GM19238 (cell line): ENCODE data around the gene ITGA8.
"Not testable (repeated sequence)": the region's sequence is repeated elsewhere in the genome, so short reads cannot be mapped to it uniquely, and the experiment has no call there.

Source experiments
- DNase-seq: peaks from one replicate; pipeline ENCODE4 v3.0.0; 2011; ENCODE audit warnings: low spot score; ENCODE audit not compliant: insufficient read length

ITGA8 gene

DNA sequence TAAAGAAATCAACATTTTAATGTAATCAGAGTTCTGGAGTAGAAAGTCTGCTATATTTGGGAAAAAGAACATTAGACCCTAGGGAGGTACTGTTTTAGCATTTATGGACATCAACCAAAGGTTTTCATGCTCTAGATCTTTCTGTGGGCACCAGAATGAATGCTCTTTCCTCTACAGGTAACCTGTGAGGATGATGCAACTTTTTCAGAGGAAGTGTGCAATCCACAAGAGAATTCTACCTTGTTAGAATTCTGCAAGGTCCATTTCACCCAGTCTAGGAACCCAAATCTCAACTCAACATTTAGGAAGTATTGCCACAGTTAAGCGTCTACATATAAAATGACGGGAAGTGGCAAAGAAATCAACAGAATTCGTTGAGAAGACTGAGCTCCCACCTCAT is 208.8 kb downstream of the ITGA8 start:
- DNase-seq: no peak

GRCh38 chr10:15505329-15505728 is 214.4 kb downstream of the ITGA8 start:
- DNase-seq: no peak

DNA sequence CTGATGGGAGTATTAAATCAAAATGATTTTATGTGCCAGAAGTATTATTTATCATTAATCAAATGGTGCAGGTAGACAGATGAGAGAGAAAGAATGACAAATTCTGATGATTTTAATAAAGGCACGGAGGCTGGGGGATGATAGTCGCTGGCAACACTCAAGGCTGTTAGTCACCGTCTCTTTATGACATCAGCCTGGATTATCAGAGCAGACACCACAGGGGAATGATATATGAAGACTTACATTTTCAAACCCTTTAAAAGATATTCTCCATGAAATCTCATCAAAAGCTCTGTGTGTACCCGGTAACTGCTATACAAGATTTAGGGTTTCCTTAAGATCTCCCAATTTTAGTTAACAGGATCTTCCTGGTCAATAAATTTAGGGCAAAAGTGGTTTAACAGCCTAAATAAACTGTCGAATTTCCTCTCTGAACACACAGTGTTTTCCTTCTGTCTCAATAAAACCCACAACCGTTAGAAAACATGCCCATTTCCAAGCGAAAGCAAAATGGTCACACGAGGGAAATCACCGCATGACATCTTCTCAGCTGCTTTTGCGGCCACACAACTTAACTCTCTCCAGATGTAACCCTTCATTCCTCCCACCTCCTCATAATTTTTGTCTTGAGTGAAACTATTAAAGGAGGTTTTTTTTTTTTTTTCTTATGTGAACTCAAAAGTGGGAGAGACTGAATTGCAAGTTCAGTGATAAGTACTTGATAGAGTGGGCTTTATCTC is 215.5 kb downstream of the ITGA8 start:
- DNase-seq: no peak

GRCh38 chr10:15494850-15495506 is 224.7 kb downstream of the ITGA8 start:
- DNase-seq: no peak

DNA sequence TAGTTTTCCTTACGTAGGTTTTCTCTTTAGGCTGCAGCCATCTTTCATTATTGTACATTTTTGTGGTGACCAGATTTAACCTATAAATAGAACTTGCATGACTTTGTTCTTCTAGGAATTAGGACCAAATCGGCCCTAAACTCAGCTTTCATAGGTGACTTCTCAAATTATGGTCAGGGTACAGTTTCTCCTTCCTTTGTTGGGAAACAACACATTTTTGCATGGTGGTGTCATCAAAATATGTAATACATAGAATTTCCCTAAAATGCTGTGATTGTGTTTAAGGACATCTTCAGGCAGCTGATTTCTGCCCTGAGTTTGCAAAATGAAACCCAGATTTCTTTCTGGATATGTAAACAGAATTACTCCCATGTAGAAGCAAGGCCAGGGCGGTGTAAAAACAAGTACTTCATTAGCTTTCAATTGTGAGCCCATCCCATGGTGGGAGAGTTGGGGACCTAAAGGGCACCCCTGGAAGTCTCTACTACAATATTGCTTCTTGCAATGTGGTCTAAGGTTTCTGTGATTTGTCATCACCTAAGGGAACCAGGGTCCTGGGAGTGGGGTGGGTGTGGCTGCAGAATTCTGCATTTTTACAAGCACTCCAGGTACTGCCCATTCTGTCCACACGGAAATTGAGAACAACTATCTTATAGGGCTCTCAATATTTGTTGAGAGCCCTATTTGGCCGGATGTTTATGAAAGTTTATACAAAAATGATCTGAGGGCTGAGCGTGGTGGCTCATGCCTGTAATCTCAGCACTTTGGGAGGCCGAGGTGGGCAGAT is 227.7 kb downstream of the ITGA8 start:
- DNase-seq: no peak

DNA sequence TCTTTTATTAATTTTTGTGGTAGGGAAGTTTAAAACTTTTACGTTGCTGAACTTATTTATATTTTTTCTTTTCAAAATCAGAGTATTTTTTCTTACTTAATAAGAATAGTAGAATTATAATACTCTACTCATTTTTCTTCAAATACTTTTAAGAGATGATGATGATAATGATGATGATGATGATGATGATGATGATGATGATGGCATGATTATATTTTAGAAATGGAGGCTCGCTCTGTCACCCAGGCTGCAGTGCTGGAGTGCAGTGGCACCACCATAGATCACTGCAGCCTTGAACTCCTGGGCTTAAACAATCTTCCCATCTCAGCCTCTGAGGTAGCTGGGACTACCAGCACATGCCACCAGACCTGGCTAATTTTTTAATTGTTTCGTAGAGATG is 230.3 kb downstream of the ITGA8 start:
- no peak for DNase-seq

GRCh38 chr10:15487376-15487775 is 232.3 kb downstream of the ITGA8 start:
- DNase-seq: no peak

DNA sequence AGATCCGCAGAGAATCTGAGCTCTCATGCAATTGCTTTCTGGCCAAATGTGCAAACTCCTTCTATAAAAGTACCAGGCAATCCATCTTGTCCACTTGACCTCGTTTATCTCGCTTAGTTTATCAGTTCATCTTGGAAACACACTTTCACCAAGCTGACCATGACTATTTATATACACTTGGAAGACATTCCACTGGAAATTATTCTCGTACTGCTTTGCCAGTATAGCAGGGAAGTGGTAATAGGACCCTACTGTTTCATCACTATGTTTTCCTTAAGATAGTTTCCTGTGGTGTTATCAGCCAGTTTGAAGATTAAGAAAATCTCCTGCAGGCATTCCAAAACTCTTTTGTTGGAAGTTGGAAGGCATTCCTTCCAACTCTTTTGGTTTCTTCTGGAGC is 233.3 kb downstream of the ITGA8 start:
- DNase-seq: no peak

GRCh38 chr10:15485684-15486316 is 233.9 kb downstream of the ITGA8 start:
- DNase-seq: no peak

GRCh38 chr10:15485027-15485426 is 234.7 kb downstream of the ITGA8 start:
- no peak for DNase-seq

DNA sequence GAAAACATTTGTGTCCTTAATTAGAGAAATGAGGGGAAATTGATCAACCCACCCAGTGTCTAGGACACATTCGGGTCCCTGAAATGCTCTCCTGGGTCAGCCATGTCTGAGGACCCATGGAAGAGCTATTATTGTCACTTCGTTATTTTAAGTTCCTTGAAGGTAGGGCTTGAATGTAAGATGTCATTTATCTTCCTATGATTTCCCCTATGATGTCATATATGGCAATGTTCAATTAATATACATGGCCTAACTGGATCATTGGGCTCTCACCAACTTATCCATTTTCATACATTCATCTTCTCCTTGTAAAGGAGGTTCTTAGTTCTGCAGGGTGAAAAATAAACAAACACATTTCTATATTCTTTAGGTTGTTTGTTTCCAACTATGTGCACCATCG is 235.6 kb downstream of the ITGA8 start:
- no peak for DNase-seq

GRCh38 chr10:15483215-15484075 is 236.3 kb downstream of the ITGA8 start:
- DNase-seq: no peak

GRCh38 chr10:15482156-15482555 is 237.6 kb downstream of the ITGA8 start:
- no peak for DNase-seq

DNA sequence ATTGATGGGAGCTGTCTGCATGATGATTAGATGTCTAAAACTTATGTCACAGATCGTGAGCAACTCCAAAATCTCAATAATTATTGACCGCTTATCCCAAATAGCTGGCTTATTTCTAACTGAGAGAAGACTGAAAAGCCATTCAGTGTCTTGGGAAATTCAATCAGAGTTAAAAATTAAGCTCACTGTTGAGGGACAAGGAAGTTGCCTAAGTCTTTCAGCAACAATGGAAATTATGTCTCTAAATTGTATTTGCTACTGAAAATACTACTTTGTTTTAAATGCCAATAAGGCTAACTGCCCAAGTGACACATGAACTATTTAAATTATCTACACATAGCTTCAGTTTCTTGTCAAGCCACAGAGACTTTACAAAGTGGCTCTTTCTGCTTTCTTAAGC is 240.8 kb downstream of the ITGA8 start:
- DNase-seq: no peak

GRCh38 chr10:15478429-15478828 is 241.3 kb downstream of the ITGA8 start:
- no peak for DNase-seq

- no peak for DNase-seq
Observed at GRCh38 chr10:15476337-15476736, 243.4 kb downstream of the ITGA8 start.

DNA sequence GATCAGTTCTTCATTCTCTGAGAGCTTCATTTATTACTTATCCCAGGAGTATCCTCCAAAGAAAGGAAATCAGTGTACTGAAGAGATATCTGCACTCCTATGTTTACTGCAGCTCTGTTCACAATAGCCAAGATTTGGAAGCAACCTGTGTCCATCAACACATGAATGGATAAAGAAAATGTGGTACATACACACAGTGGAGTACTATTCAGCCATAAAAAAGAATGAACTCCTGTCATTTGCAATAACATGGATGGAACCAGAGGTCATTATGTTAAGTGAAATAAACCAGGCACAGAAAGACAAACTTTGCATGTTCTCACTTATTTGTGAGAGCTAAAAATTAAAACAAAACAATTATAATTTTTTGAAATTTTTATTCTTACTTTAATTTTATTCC is 244.3 kb downstream of the ITGA8 start:
- not testable (repeated sequence) for DNase-seq

DNA sequence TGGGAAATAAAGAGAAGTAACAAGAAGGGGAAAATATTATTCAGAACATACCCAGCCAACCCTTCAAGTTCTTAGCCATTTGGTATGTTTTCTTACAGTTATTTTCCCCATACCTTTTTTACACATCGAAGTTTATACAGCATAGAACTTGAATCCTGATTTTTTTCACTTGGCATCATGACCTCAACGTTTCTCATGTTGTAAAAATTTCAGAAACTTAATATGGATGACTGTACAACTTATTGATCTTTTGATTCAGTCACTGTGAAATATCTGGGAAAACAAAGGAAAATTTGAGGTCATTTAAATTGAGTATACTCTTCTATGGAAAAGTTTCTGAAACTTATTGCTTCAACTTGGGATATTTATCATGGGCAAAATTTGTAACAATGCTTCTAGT is 245.1 kb downstream of the ITGA8 start:
- DNase-seq: no peak

DNA sequence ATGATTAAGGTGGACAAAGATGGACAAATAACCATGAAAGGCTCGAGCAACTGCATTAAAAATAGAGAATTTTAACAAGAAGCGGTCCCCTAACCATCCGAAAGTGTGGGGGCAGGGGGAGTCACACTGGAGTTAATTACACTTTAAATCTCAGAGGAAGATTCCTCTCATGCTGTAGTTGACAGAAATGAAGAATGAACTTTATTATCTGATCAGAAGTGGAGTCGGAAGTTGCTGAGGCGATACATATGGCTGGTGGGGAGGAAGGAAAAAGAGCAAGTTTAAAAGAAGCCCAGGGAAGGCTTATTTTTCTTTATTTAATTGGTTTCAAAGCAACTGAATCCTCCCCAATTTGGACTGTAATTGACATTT is 246.3 kb downstream of the ITGA8 start:
- DNase-seq: no peak

GRCh38 chr10:15472431-15473395 is 247.0 kb downstream of the ITGA8 start:
- no peak for DNase-seq
